ENCODE measurements around the gene CD40LG. TPM values are rescaled to one million over a fixed set of nuclear protein-coding genes. Genes with fewer than 3 reads are reported as not detected.

Gene CD40LG
- total RNA-seq, 4 donors from 2014 or later = 0.15 to 0.40 TPM; not detected in 2

DNA sequence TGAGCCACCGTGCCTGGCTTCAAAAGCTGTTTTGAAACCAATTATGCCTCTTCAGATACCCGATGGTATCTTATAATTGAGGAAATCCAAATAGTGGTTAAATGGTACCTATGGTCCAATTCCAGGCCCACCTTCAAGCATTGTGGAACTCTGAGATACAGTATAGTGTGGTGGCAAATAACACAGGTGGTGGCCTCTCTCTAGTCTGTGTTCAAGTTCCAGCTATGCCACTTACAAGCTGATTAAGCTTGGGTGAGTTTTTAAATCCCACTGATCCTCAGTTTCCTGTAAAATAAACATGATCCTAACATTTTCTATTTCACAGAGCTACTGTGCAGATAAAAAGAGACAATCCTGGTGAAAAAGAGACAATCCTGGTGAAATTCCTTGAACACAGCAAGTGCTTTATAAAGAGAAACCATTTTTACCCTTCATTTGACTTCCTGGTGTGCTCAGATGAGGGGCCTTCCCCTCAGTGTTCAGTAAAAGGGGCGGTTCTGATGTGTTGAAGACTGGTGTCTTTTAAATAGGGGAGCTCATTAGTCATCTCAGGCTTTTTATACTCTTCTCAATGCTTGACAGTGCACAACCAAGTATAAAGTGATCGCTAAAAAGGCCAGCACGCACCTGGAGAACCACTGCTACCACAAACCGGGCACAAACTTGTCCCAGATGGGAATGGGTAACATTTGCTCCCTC is 30.8 kb upstream of the CD40LG start:
- H3K9me3 ChIP-seq = no peaks in the 10 kb centered on the region
- TF ChIP-seq POLR2AphosphoS5 (IDR thresholded peaks at IDR 0.05) (no peak), EP300 (IDR thresholded peaks at IDR 0.05) (no peak), POLR2A (IDR thresholded peaks at IDR 0.05) (no peak)
- TF ChIP-seq, protein P1, sequence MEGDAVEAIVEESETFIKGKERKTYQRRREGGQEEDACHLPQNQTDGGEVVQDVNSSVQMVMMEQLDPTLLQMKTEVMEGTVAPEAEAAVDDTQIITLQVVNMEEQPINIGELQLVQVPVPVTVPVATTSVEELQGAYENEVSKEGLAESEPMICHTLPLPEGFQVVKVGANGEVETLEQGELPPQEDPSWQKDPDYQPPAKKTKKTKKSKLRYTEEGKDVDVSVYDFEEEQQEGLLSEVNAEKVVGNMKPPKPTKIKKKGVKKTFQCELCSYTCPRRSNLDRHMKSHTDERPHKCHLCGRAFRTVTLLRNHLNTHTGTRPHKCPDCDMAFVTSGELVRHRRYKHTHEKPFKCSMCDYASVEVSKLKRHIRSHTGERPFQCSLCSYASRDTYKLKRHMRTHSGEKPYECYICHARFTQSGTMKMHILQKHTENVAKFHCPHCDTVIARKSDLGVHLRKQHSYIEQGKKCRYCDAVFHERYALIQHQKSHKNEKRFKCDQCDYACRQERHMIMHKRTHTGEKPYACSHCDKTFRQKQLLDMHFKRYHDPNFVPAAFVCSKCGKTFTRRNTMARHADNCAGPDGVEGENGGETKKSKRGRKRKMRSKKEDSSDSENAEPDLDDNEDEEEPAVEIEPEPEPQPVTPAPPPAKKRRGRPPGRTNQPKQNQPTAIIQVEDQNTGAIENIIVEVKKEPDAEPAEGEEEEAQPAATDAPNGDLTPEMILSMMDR (IDR thresholded peaks at IDR 0.05) = no peak
- no peaks in the 10 kb centered on the region for H3K36me3 ChIP-seq
- H3K27ac ChIP-seq = no peak overlapping the region
- no peak for ATAC-seq
- WGBS, 2 donors (ENCODE audit: low coverage in 1 of 2) = 61% methylated on average over 3 of the region's 6 CpGs; no CpG with 5 or more reads in 1 of the 2 donors
- no peaks in the 10 kb centered on the region for H3K27me3 ChIP-seq
- H3K4me3 ChIP-seq = no peak overlapping the region
- no peaks in the 10 kb centered on the region for H3K4me1 ChIP-seq

DNA sequence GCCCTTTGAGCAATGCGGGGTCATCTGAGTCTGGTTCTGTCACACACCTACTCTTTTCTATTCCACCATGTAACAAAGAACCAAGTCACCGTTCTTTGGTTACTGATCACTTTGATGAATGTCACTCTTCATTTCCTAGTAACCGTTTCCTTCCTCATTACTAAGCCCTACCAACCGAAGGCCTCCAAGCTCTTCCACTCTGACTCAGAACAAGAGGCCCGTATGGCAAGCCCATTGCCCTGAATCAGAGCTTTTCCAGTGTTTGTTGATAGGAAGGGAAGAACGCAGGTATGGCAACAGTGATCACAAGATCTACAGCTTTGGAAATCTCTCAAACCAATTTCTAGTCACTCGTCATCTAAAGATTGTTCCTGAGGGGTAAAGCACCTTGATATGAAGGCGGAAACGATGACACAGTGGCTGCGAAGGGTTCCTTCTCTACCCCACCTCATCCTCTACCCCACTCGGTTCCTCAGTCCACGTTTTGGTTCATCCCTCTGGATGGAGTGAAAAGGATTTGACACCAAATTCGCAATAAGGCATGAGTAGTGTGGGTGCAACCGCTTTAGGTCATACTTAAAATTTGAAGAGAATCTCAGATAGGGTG is 28.0 kb upstream of the CD40LG start:
- no peak for TF ChIP-seq EP300 (IDR thresholded peaks at IDR 0.05)
- no peak for TF ChIP-seq POLR2A (IDR thresholded peaks at IDR 0.05)
- TF ChIP-seq, protein P1 (IDR thresholded peaks at IDR 0.05) = no peak
- no peak for TF ChIP-seq POLR2AphosphoS5 (IDR thresholded peaks at IDR 0.05)
- 80 to 100% methylated on average over 1 to 13 of the region's 14 CpGs for WGBS, 2 donors (ENCODE audit: low coverage in 1 of 2)
- H3K27me3 ChIP-seq = no peaks in the 10 kb centered on the region
- H3K4me1 ChIP-seq = no peaks in the 10 kb centered on the region
- no peak overlapping the region for H3K4me3 ChIP-seq
- no peaks in the 10 kb centered on the region for H3K36me3 ChIP-seq
- no peak for ATAC-seq
- H3K27ac ChIP-seq = no peak overlapping the region
- no peaks in the 10 kb centered on the region for H3K9me3 ChIP-seq

DNA sequence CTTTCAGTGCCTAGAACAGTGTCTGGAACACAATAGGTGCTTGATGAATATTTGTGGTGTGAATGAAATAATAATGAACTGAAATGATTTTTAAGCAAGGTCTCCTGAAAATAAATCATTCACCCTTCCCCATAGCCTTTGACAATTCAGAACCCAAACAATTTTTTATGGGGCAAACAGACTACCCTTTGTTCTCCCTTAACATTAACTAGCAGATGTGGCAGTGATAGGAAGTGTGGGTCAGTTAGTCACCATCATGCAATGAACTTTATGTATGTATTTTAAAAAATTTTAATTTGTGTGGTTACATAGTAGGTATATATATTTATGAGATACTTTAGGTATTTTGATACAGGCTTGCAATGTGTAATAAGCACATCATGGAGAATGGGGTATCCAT is 27.2 kb upstream of the CD40LG start:
- H3K4me1 ChIP-seq = no peaks in the 10 kb centered on the region
- no peak for TF ChIP-seq EP300 (IDR thresholded peaks at IDR 0.05)
- TF ChIP-seq POLR2AphosphoS5 (IDR thresholded peaks at IDR 0.05) = no peak
- TF ChIP-seq POLR2A (IDR thresholded peaks at IDR 0.05) = no peak
- TF ChIP-seq, protein P1 (IDR thresholded peaks at IDR 0.05) = no peak
- no peaks in the 10 kb centered on the region for H3K9me3 ChIP-seq
- no peak overlapping the region for H3K27ac ChIP-seq
- no peak for ATAC-seq
- H3K4me3 ChIP-seq = no peak overlapping the region
- no peaks in the 10 kb centered on the region for H3K36me3 ChIP-seq
- H3K27me3 ChIP-seq = no peaks in the 10 kb centered on the region

- no peak for TF ChIP-seq POLR2A (IDR thresholded peaks at IDR 0.05)
- no peak for TF ChIP-seq EP300 (IDR thresholded peaks at IDR 0.05)
- TF ChIP-seq POLR2AphosphoS5 (IDR thresholded peaks at IDR 0.05) = no peak
- TF ChIP-seq, protein P1 (IDR thresholded peaks at IDR 0.05) = no peak
- H3K4me1 ChIP-seq = no peaks in the 10 kb centered on the region
- no peak overlapping the region for H3K27ac ChIP-seq
- 94 to 100% methylated on average over 3 to 4 of the region's 4 CpGs for whole genome bisulfite sequencing, 2 donors (ENCODE audit: low coverage in 1 of 2)
- no peaks in the 10 kb centered on the region for H3K36me3 ChIP-seq
- no peak overlapping the region for H3K4me3 ChIP-seq
- ATAC-seq = no peak
- no peaks in the 10 kb centered on the region for H3K27me3 ChIP-seq
- no peaks in the 10 kb centered on the region for H3K9me3 ChIP-seq
Measured at GRCh38 chrX:136622568-136622967, 25.4 kb upstream of the CD40LG start.

GRCh38 chrX:136623396-136623795 is 24.6 kb upstream of the CD40LG start:
- TF ChIP-seq EP300 (IDR thresholded peaks at IDR 0.05) (no peak), POLR2A (IDR thresholded peaks at IDR 0.05) (no peak), POLR2AphosphoS5 (IDR thresholded peaks at IDR 0.05) (no peak)
- TF ChIP-seq, protein P1 (IDR thresholded peaks at IDR 0.05) = no peak
- Histone ChIP-seq H3K9me3 (no peaks in the 10 kb centered on the region), H3K36me3 (no peaks in the 10 kb centered on the region), H3K27me3 (no peaks in the 10 kb centered on the region), H3K27ac (no peak overlapping the region), H3K4me1 (no peaks in the 10 kb centered on the region), H3K4me3 (no peak overlapping the region)
- no peak for ATAC-seq
- WGBS, 2 donors (ENCODE audit: low coverage in 1 of 2) = 64 to 100% methylated on average over 1 of the region's 1 CpG

All from gastroesophageal sphincter (tissue), 4 donors.